GM10266 (cell line): ENCODE measurements around the gene OAF.
A peak's percentile ranks its signal among the peaks of the same experiment; 100 is the strongest.
"Not testable (repeated sequence)": the region's sequence is repeated elsewhere in the genome, so short reads cannot be mapped to it uniquely, and the experiment has no call there.

ENCODE experiments used
- DNase-seq: peaks from one replicate; pipeline ENCODE4 v3.0.0; 2012; ENCODE audit errors: extremely low spot score
- TF ChIP-seq, protein P1 (sequence below): IDR thresholded peaks from 2 replicates; pipeline ENCODE4 v1.5.1; 2012; ENCODE audit warnings: mild to moderate bottlenecking, low read depth; ENCODE audit not compliant: control insufficient read depth, insufficient read depth; ENCODE audit errors: missing control alignments

Gene OAF

DNA sequence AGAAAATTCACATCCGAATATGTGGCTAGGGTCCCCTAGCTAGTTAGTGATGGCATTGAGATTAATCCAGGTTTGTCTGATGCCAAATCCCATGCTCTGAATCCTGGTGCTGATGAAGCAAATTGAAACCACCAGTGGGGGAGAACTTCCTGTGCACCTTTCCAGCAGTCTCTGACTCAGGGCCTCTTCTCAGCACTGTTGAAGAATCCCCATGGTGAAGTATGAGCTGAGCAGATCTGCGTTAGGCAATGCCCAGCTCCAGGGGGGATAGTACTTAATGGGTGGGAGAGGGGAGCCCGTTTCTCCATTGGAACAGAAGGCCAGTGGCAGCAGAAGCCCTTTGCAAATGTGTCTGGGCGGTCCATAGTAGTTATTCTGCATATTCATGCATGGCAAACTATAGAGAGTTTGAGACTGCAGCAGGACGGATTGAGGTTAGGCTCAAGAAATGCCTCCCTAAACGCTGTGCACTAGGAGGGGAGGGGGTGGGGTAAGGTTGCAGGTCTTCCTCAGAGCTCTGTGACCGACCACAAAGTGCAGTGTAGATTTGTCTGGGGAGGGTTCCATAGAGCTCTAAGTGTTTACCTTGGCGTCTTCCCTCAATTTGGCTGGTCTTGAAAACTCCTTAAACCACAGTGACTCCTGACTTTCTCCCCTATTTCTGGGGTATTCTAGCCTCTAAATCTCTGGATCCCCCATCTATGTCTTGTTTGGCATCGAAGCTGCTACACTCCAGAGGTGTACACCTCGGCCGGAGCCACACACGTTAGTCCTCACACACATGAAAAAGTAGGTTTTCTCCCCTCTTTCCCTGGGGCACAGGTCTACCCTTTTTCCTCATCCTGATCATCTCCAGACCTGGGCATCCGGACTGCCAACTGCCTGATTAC is 33.9 kb downstream of the OAF start:
- no peak for DNase-seq

DNA sequence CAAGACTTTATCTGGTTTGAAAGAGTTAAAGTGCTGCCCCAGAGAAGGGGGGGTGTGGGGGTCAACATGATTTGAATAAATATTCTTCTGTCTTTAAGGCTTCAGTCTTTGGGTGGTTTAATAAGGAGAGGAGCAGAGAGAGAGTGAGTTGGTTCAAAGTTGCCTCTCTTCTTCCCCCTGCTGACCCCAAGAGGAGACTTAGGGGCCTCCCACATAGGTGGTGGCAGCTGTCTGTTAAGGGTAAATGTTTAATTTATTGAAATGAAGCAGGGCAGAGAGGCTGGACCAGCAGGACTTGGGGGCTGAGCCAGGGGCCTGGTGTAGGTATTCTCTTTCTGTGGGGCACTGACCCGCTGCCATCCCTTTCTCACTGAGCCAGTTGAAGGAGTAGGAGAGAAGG is 34.6 kb downstream of the OAF start:
- TF ChIP-seq, protein P1, sequence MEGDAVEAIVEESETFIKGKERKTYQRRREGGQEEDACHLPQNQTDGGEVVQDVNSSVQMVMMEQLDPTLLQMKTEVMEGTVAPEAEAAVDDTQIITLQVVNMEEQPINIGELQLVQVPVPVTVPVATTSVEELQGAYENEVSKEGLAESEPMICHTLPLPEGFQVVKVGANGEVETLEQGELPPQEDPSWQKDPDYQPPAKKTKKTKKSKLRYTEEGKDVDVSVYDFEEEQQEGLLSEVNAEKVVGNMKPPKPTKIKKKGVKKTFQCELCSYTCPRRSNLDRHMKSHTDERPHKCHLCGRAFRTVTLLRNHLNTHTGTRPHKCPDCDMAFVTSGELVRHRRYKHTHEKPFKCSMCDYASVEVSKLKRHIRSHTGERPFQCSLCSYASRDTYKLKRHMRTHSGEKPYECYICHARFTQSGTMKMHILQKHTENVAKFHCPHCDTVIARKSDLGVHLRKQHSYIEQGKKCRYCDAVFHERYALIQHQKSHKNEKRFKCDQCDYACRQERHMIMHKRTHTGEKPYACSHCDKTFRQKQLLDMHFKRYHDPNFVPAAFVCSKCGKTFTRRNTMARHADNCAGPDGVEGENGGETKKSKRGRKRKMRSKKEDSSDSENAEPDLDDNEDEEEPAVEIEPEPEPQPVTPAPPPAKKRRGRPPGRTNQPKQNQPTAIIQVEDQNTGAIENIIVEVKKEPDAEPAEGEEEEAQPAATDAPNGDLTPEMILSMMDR, result no peak
- DNase-seq, result no peak

More for the DNA sequence above, 33.9 kb downstream of the OAF start:
- TF ChIP-seq, protein P1, result no peak

DNA sequence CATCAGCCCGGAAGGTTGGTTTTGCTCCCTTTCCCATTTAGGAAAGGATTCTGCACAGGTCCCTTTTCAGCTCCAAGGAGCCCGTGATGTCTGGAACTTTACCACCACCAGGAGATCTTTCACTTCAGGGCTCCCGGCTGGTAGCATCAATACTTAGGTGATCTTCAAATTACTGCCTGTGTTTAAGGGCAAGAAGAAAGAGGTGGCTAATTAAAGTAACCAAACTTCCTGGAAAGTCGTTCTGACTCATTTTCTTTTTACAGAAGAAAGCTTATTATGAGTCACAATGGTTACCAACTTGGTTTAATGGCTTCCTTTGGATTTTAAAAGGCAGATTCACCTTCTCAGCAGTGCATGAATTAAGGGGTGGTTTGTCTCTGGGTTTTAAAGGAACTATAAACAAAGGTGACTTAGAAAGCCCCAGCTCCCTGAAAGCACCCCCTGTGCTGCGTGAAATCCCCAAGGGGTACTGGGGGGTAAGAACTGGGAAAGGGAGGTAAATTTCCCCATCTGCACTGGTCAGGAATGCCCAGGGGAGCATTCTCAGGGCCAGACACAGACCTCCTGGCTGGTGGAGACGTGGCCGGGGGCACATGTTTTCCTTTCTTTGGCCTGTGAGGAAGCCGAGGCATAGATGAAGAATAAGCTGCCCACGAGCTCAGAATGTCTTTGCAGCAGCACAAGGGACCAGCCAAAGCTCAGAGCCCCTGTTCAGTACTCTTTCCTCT is 37.9 kb downstream of the OAF start:
- DNase-seq, result peak; percentile 64
- TF ChIP-seq, protein P1, result no peak

DNA sequence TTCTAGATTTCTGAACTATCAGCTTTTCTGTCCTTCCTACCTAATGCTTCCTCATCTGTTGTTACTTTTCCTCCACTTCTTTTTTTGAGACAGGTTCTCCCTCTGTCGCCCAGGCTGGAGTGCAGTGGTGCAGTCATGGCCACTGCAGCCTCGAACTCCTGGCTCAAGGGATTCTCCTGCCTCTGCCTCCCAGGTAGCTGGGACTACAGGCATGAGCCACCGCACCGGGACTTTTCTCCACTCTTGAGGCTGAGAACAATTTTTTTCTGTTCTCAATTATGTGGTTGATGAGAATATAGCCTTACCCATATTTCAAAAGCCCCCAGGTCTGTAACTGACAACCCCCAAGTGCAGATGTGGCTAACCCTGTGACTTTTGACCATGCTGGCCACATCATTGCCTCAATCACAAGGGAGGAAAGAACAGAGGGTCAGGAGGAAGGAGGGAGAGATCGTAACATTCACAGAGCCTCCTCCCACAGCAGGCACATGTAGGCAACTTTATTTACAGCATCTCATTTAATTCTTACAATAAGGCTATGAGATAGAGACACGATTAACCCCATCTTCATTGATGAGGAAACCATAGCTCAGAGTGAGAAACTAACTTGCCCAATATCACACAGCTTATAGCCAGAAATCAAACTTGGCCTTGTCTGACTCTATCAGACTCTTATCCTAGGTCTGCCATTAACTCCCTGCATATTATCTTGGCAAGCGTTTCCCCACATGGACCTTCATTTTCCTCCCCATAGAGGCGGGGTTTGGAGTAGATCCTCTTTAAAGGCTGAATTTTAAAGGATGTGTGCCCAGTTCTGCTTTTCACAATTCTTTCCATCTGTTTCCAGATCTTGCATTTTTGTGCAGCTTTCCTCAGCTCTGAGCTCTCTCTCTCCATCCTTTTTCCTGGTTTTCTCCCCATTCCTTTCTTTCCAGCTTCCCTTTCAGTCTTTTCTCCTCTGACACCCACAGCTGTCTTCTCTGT is 38.7 kb downstream of the OAF start:
- no peak for DNase-seq
- TF ChIP-seq, protein P1, result no peak

DNA sequence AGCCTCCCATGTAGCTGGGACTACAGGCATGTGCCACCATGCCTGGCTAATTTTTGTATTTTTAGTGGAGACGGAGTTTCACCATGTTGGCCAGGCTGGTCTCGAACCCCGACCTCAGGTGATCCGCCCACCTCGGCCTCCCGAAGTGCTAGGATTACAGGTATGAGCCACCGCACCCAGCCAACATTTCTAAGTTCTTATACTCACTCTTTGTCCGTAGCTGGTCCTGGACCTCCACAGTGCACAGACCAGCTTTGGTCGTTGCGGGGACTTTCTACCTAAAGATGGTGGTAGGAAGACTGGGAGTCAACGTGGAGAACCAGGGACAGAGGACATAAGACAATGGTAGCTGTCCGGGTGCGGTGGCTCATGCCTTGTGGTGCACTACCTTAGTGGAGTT is 42.5 kb downstream of the OAF start:
- DNase-seq, result not testable (repeated sequence)

DNA sequence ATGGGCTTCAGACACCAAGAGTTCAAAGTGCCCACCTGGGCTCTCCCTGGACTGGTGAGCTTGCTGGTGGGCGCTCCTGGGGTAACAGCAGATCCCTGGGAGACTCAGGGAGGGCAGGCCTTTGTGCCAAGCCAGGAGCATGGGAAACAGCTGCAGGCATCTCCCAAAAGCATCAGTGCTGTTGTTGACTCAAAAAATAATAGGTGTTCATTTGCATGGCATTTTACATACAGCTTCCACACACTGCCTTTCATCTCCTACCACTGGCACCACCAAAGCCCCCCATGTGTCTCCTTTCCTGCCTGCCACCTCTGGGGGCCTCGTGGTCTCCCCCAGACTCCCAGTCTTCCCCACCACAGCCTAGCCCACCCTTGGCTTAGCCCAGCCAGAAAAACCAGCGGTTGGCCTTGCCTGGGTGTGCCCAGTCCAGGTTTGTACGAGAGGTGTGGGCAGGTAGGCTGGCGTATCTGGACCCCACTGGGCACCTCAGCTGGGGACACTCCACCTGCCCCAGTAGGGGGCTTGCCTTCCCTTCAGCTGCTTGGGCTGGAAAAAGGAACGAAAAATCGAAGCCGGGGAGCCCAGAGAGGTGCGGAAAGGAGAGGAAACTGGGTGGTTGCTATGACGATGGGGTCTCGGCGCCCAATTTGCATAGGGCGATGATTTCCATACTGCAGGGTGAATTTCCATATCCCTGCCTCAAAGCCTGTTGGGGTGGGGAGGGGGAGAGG is 44.1 kb downstream of the OAF start:
- TF ChIP-seq, protein P1, result no peak
- DNase-seq, result no peak

DNA sequence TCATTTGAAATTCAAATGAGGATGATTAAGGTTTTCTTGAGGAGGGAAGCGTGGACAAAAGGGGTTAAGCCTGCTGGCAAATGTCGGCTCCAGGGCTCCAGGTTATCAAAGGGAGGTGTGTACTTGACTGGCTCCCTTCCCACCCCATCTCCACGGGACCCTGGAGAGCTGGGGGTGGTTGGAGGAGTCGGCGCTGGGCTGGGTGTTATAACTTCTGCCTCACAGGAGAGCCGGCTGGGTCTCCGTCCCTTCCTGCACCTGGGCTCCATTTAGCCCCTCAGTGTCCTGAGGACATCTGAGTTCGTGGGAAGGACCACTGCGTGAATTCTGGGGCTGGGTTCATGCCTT is 44.7 kb downstream of the OAF start:
- TF ChIP-seq, protein P1, result no peak
- DNase-seq, result no peak
